Fibroblast of mammary gland (primary cell): ENCODE measurements around the gene TEAD3.
"Not testable (repeated sequence)": the region's sequence is repeated elsewhere in the genome, so short reads cannot be mapped to it uniquely, and the experiment has no call there.

ENCODE experiments used
- DNase-seq: peaks from one replicate; pipeline ENCODE4 v3.0.0-alpha.2; 2010; ENCODE audit warnings: low read depth
- H3K4me3 ChIP-seq: 2 replicates; pipeline ENCODE4 v1.5.1; 2011; ENCODE audit warnings: low read depth, mild to moderate bottlenecking, low read length, moderate library complexity; ENCODE audit not compliant: control insufficient read depth
- CTCF ChIP-seq: conservative IDR thresholded peaks from 2 replicates; pipeline ENCODE4 v1.5.1; 2011; ENCODE audit warnings: low read depth, low read length, inconsistent platforms; ENCODE audit not compliant: control insufficient read depth, insufficient read depth

The TEAD3 gene

GRCh38 chr6:35496841-35497570, at the start of gene TEAD3:
Gene TEAD3, minus strand, starts transcription at chr6:35497079.
- TF ChIP-seq CTCF = no peak
- peak within 1 kb of the TSS; percentile 68 for H3K4me3 ChIP-seq
- DNase-seq = peak; percentile 67

- TF ChIP-seq CTCF = no peak
- no peak for DNase-seq
- H3K4me3 ChIP-seq = no peak overlapping the region
Observed at GRCh38 chr6:35544769-35545361, 48.0 kb upstream of the TEAD3 start.

- no peak overlapping the region for H3K4me3 ChIP-seq
- DNase-seq = no peak
- no peak for TF ChIP-seq CTCF
Observed at GRCh38 chr6:35543459-35544193, 46.7 kb upstream of the TEAD3 start.

GRCh38 chr6:35541836-35542235, 45.0 kb upstream of the TEAD3 start:
- TF ChIP-seq CTCF = no peak
- no peak overlapping the region for H3K4me3 ChIP-seq
- DNase-seq = no peak

- no peak for TF ChIP-seq CTCF
- H3K4me3 ChIP-seq = no peak overlapping the region
- DNase-seq = no peak
Observed at GRCh38 chr6:35539223-35539622, 42.3 kb upstream of the TEAD3 start.

- DNase-seq, H3K4me3 ChIP-seq: not testable (repeated sequence)
Observed at GRCh38 chr6:35535847-35536246, 39.0 kb upstream of the TEAD3 start.
